GOT3 (cell line): Measurements from ENCODE around the gene CXCL17.

Experiments
- DNase-seq: peaks from one replicate; lab custom pipeline; 2025; ENCODE audit warnings: mixed read lengths; lab: John Stamatoyannopoulos, UW

CXCL17 gene

DNA sequence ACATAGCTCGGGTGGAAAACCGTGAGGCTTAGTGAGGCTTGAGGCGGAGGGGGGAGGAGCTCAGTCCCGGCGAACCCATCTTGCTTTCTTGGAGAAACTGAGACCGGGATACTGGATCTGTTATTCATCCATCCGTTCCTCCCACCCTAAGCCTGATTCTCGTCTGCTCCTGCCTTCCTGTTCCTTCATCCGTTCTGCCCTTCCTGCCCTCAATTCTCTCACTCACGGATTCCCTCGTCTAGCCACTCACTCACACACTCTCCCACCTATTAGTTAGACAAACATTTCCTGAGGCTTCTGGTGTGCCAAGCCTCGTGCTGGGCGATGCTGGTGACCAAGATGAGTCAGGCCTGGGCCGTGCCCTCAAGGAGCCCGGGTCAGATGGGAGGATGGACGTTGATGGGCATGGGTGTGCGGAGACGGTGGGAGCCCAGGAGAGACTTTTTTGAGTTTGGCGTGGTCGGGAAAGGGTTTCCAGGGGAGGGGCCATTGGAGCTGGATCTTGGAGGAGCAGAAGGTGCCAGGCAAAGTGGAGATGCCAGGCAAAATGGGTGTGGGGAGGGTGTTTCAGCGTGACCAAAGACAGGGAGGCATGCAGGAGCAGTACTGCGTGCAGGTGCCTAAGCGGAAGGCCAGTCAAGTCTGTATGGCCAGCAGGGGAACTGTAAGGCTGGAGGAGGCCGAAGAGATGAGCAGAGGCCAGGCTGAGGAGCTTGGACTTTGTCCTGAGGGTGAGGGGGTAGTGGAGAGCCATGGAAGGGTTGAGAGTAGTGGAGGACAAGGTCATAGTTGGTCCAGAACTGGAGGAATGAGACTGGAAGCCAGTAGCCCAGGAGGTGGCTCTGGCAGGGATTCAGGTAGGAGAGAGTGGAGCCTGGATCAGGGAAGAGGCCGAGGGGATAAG lies 45.2 kb downstream of the CXCL17 start:
- DNase-seq = no peak

DNA sequence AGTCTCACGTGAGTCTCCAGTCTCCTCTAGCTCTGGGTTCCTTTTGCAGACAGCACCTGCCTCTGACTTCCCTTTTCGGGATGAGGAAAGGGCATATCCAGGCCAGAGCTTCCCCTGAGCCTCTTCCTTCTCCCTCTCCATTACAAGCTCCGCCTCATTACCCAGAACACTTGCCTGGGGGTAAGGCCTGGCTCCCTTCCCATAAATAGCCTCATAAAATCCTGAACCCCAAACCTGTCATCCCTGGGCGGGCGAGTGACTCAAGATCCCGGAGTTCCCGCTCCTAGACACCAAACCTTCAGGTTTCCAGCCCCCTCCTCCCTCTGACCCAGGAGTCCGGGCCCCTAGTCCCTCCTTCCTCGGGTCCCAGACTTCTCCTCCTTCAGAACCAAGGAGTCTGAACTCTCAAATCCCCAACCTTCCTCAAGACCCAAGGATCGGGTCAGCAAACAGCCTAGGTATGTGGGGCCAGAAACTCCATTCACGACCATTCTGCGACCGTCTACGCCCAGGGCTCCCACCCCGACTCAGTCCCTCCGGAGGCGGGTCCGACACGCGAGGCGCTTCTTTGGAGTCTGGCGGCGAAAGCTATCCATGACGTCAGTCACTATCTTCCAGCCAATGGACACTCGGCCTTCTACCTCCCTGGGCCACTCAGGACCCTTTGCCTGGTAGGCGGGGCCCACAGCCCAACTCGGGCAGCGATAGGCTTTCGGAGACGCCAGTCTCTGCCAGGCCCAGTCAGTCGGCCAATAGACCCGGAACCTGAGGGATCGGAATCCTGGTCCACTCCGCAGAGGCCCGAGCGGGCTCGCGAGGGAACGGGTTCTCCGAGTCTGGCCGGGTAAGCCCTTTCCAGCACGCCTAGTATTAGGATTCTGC lies 46.1 kb downstream of the CXCL17 start:
- DNase-seq = peak; percentile 94

DNA sequence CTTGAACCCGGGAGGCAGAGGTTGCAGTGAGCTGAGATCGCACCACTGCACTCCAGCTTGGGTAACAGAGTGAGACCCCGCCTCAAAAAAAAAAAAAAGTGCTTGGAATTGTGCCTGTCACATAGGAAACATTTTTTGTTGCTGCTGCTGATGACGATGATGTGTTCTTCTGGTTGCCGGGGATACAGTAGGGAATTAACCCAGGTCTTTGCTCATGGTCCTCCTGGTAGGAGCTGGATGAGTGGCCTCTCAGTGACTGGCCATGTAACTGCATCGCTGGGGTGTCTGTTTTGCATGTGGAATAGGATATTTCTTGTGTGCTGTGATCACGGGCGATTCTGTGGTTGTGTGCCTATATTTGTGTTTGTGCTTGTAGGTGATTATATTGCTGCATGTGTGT lies 48.0 kb downstream of the CXCL17 start:
- DNase-seq = no peak

DNA sequence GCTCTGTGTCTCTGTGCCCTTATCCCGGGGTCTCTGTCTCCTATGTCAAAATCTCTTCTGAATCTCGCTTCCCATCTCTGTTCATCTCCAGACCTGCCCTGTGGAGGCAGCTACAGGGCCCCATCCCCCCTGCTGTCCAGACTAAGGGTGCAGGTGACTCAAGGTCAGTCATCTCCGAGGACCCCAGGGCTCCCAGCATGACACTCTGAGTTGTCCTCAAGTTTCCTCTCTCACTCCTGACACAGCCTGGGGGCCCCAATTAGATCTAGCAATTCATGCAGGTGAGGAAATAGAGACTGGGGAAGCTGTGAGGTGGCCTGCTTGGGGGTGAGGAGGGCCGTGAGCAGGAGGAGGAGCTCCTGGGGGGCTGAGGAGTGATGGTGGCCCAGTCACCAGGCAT lies 50.6 kb downstream of the CXCL17 start:
- no peak for DNase-seq

DNA sequence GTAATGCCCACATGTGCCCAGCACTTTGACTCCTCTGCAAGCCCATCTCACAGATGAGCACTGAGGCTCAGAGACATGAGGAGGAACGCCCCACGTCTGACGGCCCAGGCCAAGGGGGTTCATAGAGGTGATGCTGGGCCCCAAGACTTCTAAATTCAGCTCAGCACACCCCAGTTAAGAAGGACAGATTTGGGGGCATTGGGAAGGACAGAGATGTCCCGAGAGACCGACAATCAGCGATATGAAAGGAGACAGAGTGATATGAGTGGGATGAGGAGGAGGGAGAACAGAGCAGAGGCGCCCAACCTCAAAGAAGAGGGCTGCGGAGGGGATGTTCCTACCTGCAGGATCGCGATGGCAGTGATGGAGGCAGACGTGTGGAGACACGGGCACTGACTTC lies 52.8 kb downstream of the CXCL17 start, which contains the start of gene CNFN:
Gene CNFN (minus strand): TSS at position 399 of the 400 bp plus-strand sequence. CDS start 1,260 bp downstream, outside the sequence.
- no peak for DNase-seq

DNA sequence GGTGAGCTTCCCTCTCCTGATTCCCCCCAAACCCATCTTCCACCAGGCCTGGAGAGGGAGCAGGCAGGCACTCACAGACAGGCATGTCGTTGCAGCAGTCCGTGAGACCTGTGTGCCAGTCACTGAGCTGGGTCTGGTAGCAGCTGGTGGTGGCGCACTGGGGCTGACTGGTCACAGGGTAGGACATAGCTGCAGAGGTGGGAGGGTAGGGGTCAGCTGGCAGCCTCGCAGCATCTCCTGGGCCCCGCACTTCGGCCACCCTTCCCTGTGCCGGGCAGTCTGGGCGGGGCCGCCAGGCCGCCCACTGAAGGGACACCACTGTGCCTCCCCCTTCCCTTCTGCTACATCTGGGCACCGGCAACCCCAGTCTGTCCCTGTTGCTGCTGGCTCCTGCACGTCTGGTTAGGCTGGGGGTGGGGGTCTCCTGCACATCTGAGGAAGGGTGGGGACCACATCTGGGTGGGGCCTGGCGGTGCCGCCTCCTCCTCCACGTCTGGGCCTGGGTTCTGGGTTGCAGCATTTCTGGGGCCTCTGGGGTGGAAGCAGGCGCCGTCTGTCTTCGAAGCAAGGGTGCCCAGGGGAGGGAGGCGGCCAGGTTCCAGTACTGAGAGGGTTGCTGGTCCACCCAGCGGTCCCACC lies 53.8 kb downstream of the CXCL17 start:
- no peak for DNase-seq

DNA sequence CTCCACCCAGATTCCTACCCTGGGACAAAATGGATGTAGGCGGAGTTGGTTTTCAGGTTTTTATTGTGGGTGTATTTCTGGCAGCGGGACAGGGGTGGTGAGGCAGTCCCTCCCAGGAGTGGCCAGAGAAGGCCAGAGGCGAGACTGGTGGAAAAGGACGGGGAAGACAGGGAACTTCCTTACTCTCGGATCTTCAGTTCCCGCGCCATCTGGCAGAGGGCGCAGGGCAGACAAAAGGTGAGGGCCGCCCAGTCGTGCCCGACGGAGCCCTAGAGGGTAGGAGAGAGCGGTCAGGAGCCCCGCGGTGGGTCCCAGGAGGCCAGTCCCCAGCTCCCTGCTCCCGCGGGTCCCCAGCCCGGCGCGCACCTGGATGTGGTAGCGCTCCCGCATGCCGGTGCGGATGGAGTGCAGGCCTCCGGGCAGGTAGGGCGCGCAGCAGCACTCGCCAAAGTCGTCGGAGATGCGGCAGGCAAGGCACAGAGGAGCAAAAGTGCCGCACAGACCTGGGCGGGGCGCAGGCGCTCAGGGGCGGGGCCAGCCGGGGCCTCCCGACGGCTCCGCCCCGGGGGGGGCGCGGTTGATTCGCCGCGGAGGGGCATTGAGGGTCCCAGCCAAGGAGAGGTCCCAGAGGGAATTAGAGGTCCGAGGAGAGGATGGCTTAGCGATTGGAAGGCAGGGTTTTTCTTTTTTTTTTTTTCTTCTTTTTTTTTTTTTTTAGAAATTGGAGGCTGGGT lies 55.6 kb downstream of the CXCL17 start:
- peak; percentile 24 for DNase-seq

DNA sequence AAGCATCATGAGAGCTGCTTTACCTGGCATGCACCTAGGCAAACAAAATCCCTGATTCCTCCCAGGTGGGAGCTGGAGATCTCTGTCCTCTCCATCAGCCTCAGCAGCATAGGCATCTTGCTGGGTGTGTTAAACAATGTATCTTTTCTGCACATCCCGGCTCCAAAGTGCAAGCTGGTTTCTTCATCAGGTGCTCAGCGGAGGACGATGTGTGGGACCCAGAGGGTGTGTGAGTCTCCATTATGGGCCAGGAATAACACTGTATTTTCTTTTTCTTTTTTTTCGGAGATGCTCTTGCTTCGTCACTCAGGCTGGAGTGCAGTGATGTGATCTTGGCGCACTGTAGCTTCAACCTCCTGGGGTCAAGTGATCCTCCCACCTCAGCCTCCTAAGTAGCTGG lies 62.6 kb downstream of the CXCL17 start:
- no peak for DNase-seq
